Measurements from ENCODE around the gene SLC12A7.

DNA sequence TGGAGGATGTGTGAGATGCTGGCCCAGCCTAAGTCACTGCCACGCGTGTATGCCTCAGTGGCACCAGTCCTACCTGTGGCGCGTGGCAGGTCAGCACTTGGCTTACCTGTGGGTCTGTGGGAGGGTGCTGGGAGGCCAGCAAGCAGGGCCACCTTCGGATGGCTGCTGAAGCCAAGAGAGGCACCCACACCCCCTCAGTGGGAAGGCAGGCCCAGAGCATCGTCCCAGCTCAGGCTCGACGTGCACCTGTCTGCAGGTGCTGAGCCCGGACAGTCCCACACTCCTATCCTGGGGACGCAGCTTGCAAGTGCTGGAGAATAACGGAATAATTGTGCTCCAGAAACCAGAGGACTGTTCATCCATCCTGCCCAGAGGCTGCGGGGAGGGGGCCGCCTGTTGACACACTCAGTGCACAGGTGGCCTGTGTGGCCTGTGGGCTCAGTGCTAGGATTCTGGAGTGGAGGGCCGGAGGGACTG is 79.3 kb downstream of the SLC12A7 start:
- TF ChIP-seq, protein P1, sequence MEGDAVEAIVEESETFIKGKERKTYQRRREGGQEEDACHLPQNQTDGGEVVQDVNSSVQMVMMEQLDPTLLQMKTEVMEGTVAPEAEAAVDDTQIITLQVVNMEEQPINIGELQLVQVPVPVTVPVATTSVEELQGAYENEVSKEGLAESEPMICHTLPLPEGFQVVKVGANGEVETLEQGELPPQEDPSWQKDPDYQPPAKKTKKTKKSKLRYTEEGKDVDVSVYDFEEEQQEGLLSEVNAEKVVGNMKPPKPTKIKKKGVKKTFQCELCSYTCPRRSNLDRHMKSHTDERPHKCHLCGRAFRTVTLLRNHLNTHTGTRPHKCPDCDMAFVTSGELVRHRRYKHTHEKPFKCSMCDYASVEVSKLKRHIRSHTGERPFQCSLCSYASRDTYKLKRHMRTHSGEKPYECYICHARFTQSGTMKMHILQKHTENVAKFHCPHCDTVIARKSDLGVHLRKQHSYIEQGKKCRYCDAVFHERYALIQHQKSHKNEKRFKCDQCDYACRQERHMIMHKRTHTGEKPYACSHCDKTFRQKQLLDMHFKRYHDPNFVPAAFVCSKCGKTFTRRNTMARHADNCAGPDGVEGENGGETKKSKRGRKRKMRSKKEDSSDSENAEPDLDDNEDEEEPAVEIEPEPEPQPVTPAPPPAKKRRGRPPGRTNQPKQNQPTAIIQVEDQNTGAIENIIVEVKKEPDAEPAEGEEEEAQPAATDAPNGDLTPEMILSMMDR (IDR thresholded peaks at IDR 0.05): no peak
- TF ChIP-seq POLR2A (IDR thresholded peaks at IDR 0.05): no peak
